ENCODE data around the gene MTG2. TPM values are rescaled to one million over a fixed set of nuclear protein-coding genes. Genes with fewer than 3 reads are reported as not detected.

The MTG2 gene
- polyA plus RNA-seq, 2 donors: 19.4 to 25.4 TPM

- WGBS, 2 donors: 69 to 81% methylated on average over 22 of the region's 22 CpGs
- Histone ChIP-seq H3K27ac (ENCODE audit: low read depth in 2 of 2, low read length in 1 of 2) (peak overlapping the region in 1 of 2 donors; percentile 29), H3K4me3 (ENCODE audit: low read depth in 1 of 2, low read length in 2 of 2) (no peak overlapping the region), H3K4me1 (ENCODE audit: control insufficient read depth in 2 of 2, insufficient read depth in 2 of 2, low read length in 1 of 2) (peaks cover 14 to 35% of the 10 kb centered on the region in 2 donors), H3K9me3 (ENCODE audit: control insufficient read depth in 2 of 2, insufficient read depth in 1 of 2, low read depth in 1 of 2, low read length in 1 of 2) (no peaks in the 10 kb centered on the region), H3K27me3 (ENCODE audit: control insufficient read depth in 1 of 2, insufficient read depth in 2 of 2, low read length in 2 of 2) (no peaks in the 10 kb centered on the region), H3K36me3 (ENCODE audit: control insufficient read depth in 2 of 2, insufficient read depth in 2 of 2, low read length in 1 of 2) (peaks cover 0 to 23% of the 10 kb centered on the region in 2 donors)
Measured at GRCh38 chr20:62246872-62247652, 64.2 kb downstream of the MTG2 start.

GRCh38 chr20:62248890-62249560 lies 66.2 kb downstream of the MTG2 start:
- Histone ChIP-seq H3K36me3 (ENCODE audit: control insufficient read depth in 2 of 2, insufficient read depth in 2 of 2, low read length in 1 of 2) (peaks cover 0 to 21% of the 10 kb centered on the region in 2 donors), H3K27me3 (ENCODE audit: control insufficient read depth in 1 of 2, insufficient read depth in 2 of 2, low read length in 2 of 2) (no peaks in the 10 kb centered on the region), H3K9me3 (ENCODE audit: control insufficient read depth in 2 of 2, insufficient read depth in 1 of 2, low read depth in 1 of 2, low read length in 1 of 2) (no peaks in the 10 kb centered on the region), H3K4me1 (ENCODE audit: control insufficient read depth in 2 of 2, insufficient read depth in 2 of 2, low read length in 1 of 2) (peaks cover 12 to 27% of the 10 kb centered on the region in 2 donors), H3K27ac (ENCODE audit: low read depth in 2 of 2, low read length in 1 of 2) (no peak overlapping the region), H3K4me3 (ENCODE audit: low read depth in 1 of 2, low read length in 2 of 2) (no peak overlapping the region)
- 85 to 86% methylated on average over 6 of the region's 6 CpGs for WGBS, 2 donors

GRCh38 chr20:62252342-62252966 lies 69.6 kb downstream of the MTG2 start:
- Histone ChIP-seq H3K27me3 (ENCODE audit: control insufficient read depth in 1 of 2, insufficient read depth in 2 of 2, low read length in 2 of 2) (no peaks in the 10 kb centered on the region), H3K27ac (ENCODE audit: low read depth in 2 of 2, low read length in 1 of 2) (no peak overlapping the region), H3K9me3 (ENCODE audit: control insufficient read depth in 2 of 2, insufficient read depth in 1 of 2, low read depth in 1 of 2, low read length in 1 of 2) (no peaks in the 10 kb centered on the region), H3K4me1 (ENCODE audit: control insufficient read depth in 2 of 2, insufficient read depth in 2 of 2, low read length in 1 of 2) (peaks cover 3 to 11% of the 10 kb centered on the region in 2 donors), H3K4me3 (ENCODE audit: low read depth in 1 of 2, low read length in 2 of 2) (no peak overlapping the region), H3K36me3 (ENCODE audit: control insufficient read depth in 2 of 2, insufficient read depth in 2 of 2, low read length in 1 of 2) (peaks cover 0 to 21% of the 10 kb centered on the region in 2 donors)
- 85 to 90% methylated on average over 26 of the region's 26 CpGs for WGBS, 2 donors

Other genes with a start within 250 kb of the MTG2 start
- gene TAF4, start 117.1 kb upstream of the MTG2 start, polyA plus RNA-seq: 1 to 10 TPM; 4.2 to 5.8 TPM
- gene LSM14B, start 60.6 kb upstream of the MTG2 start, polyA plus RNA-seq: 10 to 100 TPM; 12.3 to 20.2 TPM
- 100 to 1,000 TPM in 1 of 2 donors, 10 to 100 TPM in 1; 96.8 to 294 TPM for gene PSMA7, start 39.6 kb upstream of the MTG2 start, polyA plus RNA-seq
- gene SS18L1, start 39.3 kb upstream of the MTG2 start, polyA plus RNA-seq: 10 to 100 TPM in 1 of 2 donors, 1 to 10 TPM in 1; 5.5 to 14.7 TPM
- under 1 TPM in 1 of 2 donors, not detected in 1; 0.02 TPM for gene HRH3, start 37.2 kb downstream of the MTG2 start, polyA plus RNA-seq
- 10 to 100 TPM; 31.2 to 32.3 TPM for gene OSBPL2, start 55.5 kb downstream of the MTG2 start, polyA plus RNA-seq
- gene ADRM1, start 120.0 kb downstream of the MTG2 start, polyA plus RNA-seq: 100 to 1,000 TPM in 1 of 2 donors, 10 to 100 TPM in 1; 84.9 to 117 TPM
- 100 to 1,000 TPM in 1 of 2 donors, 10 to 100 TPM in 1; 79.9 to 329 TPM for gene LAMA5, start 184.3 kb downstream of the MTG2 start, polyA plus RNA-seq
- 1,000 to 10,000 TPM; 4,370 to 5,155 TPM for gene RPS21, start 204.1 kb downstream of the MTG2 start, polyA plus RNA-seq
- 1 to 10 TPM; 1.6 to 2.4 TPM for gene CABLES2, start 224.3 kb downstream of the MTG2 start, polyA plus RNA-seq
- 10 to 100 TPM in 1 of 2 donors, 1 to 10 TPM in 1; 4.0 to 16.8 TPM for gene RBBP8NL, start 244.5 kb downstream of the MTG2 start, polyA plus RNA-seq

Data from esophagus (tissue), 2 donors.